ENCODE results near the gene ITPR1. TPM values are rescaled to one million over a fixed set of nuclear protein-coding genes. Genes with fewer than 3 reads are reported as not detected.
A peak's percentile ranks its signal among the peaks of the same experiment; 100 is the strongest.
"Not testable (repeated sequence)": the region's sequence is repeated elsewhere in the genome, so short reads cannot be mapped to it uniquely, and the experiment has no call there.

ITPR1 gene
- total RNA-seq, 1 donor from 2014 or later = 22.6 TPM

- DNase-seq (ENCODE audit: low read depth in 2 of 2) = peak; percentile 26 to 30
Measured at GRCh38 chr3:4754180-4755086, 261.3 kb downstream of the ITPR1 start.

GRCh38 chr3:4755566-4755965 lies 262.4 kb downstream of the ITPR1 start:
- DNase-seq (ENCODE audit: low read depth in 2 of 2) = no peak

- DNase-seq (ENCODE audit: low read depth in 2 of 2) = no peak
Measured at GRCh38 chr3:4756057-4756775, 263.1 kb downstream of the ITPR1 start.

DNA sequence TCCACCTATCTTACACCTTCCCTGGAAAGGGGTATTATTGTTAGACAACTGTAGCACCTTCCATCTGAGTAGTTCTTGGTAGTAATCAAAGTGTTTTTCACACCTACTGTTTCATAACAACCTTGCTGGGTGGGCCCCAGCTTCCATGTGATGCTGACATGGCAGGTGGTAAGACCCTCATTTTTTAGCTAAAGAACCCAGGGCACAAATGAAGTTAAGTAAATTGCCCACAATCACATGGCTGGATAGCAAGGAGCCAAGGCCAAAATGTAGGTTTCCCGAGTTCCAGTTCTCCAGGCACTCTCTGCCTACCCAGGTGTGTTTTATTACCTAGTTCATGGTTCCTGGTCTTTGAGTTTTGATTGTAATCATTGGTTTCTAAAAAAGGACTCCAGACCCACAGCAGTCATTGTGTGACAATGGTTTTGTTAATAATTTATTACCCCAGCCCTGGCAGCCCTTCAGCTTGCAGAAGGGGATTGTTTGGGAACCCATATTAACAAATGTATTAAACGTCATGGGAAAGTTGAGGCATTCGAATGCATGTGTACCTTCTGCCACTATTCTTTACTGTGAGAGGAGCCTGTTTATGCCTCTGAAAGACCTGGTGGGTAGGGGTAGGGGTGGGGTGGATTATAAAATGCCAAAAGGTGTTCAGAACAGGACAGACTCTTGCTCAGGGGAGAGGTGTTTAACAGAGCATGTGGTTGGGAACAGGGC lies 263.9 kb downstream of the ITPR1 start:
- DNase-seq (ENCODE audit: low read depth in 2 of 2) = no peak

GRCh38 chr3:4757575-4758248 lies 264.6 kb downstream of the ITPR1 start:
- no peak for DNase-seq (ENCODE audit: low read depth in 2 of 2)

- DNase-seq (ENCODE audit: low read depth in 2 of 2) = no peak
Measured at GRCh38 chr3:4758249-4758860, 265.2 kb downstream of the ITPR1 start.

- no peak for DNase-seq (ENCODE audit: low read depth in 2 of 2)
Measured at GRCh38 chr3:4758957-4759656, 266.0 kb downstream of the ITPR1 start.

- peak in 1 of 2 donors; percentile 18 for DNase-seq (ENCODE audit: low read depth in 2 of 2)
Measured at GRCh38 chr3:4759689-4760312, 266.7 kb downstream of the ITPR1 start.

- no peak for DNase-seq (ENCODE audit: low read depth in 2 of 2)
Measured at GRCh38 chr3:4761759-4762158, 268.6 kb downstream of the ITPR1 start.

DNA sequence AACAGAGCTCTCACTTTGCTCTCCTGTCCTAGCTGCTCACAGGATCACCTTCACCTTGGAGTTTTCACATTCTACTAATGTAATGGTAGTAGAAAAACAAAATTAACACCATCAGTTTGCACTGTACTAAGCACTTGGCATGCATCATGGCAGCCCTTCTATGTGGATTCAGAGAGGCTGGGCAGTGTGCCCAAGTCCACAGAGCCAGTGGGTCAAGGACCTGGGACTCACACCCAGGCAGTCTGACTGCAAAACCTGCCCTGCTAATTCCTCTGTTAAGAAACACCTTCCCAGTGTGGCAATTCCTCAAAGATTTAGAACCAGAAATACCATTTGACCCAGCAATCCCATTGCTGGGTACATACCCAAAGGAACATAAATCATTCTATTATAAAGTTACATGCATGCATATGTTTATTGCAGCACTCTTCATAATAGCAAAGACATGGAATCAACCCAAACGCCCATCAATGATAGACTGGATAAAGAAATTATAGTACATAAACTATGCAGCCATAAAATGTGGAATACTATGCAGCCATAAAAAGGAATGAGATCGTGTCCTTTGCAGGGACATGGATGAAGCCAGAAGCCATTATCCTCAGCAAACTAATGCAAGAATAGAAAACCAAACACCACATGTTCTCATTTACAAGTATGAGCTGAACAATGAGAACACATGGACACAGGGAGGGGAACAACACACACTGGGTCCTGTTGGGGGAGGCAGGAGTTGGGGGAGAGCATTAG lies 269.5 kb downstream of the ITPR1 start:
- DNase-seq (ENCODE audit: low read depth in 2 of 2) = not testable (repeated sequence)

DNA sequence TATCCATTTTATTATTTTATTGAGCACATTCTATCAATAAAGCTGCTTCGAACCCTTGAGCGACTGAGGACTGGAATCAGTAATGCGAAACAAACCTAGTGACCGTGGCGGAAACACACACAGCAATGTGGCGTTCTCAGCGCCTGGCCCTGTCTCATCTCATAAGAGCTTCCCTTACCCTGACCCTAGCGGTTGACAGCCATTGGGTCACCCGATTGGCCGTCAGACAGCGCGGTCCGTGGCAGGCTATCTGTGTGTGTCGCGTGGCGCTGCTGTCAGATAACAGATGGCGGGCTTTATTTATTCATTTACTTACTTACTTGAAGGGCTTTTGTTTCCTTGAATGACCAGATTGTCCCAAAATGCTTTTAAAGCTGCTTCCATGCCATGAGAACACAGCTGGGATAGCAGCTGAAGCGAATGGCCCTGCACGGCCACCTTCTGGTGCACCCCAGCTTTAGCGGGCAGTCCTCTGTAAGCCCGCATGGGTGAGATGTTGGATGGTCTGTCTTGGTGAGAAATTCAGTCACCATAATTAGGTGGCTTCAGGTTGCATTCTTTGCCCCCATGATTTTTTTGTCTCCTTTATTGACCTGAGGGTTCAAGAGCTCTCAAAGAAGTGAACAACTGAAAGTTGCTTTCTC lies 270.6 kb downstream of the ITPR1 start:
- no peak for DNase-seq (ENCODE audit: low read depth in 2 of 2)

DNA sequence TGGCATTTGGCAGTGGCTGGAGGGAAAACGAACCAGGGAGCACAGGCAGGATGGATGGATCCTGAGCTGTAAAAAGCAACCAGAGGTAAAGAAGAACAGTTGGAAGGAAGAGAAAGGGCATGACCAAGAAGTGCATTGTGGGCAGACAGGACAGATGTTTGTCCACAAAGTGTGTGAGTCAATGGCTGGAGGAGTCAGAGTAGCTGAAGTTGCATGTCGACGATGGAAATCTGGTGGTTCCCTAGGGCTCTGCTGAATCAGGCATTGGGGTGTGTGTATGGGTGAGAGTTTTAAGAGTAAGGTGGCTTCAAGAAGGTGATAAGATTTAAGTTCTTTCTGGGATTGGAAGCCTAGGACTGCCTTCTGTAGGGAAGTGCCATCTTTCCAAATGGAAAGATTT lies 272.1 kb downstream of the ITPR1 start:
- no peak for DNase-seq (ENCODE audit: low read depth in 2 of 2)

DNA sequence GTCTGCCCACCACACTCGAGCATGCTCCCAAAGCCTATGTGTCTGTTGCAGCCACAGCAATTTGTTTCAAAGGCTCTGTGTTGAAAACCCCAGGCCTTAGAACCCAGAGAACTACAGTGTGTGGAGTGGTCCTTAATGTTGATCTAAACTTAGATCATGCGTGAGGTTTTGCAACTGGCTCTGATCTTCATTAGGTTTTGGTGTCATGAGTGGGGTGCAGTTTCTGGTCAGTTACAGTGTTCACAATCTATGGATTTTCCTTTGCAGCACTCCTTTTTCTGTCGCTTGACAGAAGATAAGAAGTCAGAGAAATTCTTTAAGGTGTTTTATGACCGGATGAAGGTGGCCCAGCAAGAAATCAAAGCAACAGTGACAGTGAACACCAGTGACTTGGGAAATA lies 273.1 kb downstream of the ITPR1 start:
- DNase-seq (ENCODE audit: low read depth in 2 of 2) = no peak

DNA sequence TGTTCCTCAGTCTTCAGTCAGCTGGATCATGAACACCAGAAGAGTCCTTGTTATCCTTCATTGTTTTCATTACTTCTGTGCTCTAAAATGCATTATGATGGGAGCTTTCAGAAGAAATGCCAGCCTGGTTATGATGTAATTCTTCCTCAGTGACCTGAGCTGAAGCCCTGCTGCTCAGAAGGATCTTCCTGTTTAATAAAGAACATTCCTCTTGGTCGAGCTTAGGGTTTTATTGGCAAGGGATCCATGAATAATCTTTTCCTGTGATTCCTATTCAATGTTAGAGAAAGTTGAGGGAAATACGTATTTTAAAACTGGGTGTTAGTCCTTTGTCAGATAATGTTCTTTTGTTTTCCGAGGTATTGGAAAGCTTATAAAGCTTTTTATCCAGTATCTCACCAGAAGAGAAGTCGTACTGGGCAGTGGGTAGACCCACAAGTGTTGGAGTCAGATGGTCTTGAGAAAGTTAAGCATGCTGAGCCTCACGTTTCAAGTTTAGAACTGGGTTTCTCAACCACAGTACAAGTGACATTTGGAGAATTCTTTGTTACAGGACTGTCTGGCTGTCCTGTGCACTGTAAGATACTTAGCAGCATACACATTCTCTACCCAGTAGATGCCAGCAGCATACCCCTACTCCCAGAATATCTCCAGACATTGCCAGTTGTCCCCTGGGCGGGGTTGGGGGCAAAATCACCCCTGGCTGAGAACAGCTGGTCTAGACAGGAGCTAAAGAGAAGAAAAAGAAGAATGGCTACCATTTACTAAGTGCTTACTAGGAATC lies 273.8 kb downstream of the ITPR1 start:
- peak in 1 of 2 donors; percentile 88 for DNase-seq (ENCODE audit: low read depth in 2 of 2)

DNA sequence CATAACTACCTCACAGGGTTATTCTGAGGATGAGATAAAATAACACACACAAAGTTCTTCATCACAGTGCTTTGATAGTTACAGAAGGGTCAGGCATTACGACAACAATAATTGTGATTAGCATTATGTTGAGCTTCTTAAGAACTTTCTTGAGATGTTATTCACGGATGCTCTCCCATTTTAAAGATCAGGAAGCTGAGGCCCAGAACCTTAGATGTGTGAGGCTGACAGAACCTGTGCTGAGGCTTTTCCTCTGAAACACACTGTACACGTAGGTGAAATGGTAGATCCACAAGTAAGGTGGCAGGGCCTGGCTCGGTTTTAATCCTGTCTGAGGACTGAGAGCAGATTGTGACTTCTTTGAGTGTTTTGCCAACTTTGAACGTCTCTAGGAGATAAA lies 274.9 kb downstream of the ITPR1 start:
- no peak for DNase-seq (ENCODE audit: low read depth in 2 of 2)

DNA sequence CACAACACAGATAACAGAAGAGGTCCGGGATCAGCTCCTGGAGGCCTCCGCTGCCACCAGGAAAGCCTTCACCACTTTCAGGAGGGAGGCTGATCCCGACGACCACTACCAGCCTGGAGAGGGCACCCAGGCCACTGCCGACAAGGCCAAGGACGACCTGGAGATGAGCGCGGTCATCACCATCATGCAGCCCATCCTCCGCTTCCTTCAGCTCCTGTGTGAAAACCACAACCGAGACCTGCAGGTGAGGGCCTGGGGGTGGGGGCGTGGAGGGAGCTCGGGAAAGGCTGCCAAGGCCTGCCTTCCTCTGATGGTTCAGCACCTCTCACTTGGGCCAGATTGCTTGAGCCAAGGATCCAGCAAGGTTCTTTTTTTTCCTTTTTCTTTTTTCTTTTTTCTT lies 275.4 kb downstream of the ITPR1 start:
- no peak for DNase-seq (ENCODE audit: low read depth in 2 of 2)

DNA sequence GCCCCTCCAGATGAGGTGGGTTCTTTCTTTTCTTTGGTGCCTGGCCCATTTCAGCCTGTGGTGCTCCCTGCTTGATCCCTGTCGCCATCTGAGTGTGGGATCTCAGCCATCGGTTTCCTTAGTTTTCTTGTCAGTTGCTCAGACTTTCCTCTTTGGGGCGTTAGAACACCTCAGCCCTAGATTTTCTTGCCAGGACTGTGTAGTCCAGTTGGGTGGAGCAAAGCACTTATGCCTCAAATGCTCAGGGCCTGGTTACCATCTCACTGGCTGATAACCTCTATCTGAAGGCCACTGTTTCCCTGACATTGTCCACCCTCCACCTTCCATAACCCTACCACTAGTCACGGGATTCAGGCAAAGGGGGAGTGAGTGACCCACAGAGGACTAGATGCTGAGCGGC lies 277.4 kb downstream of the ITPR1 start:
- peak in 1 of 2 donors; percentile 30 for DNase-seq (ENCODE audit: low read depth in 2 of 2)

DNA sequence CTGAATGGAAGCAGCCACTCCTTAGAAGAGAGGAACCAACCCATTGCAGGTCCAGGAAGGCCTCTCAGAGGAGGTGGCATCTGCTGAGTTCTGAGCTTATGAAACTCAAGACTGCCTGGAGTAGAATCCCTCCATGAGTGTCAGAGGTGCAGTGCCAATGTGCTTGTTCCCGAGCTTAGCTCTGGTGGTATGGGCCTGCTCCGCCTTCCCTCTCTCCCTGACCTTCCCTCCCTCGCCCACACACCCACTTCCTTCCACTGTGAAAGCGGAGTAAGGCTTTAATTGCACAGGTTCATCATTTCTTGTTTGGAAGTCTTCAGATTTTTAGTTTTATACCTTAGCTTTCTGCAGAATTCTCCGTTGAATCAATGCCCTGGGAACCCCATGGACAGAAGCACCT lies 278.1 kb downstream of the ITPR1 start:
- no peak for DNase-seq (ENCODE audit: low read depth in 2 of 2)

All from lung microvascular endothelial cell (primary cell).